OCI-LY7 (cell line): Measurements from ENCODE around the gene BMP5.

ENCODE experiments used
- CTCF ChIP-seq: fragments of 200-600 bp; sonication (generic); conservative IDR thresholded peaks from 2 replicates; pipeline ENCODE4 v1.5.1; 2014; ENCODE audit warnings: mild to moderate bottlenecking, antibody characterized with exemption, low read length, moderate library complexity, mixed read lengths
- EZH2phosphoT487 ChIP-seq: fragments of 200-600 bp; sonication (generic); IDR thresholded peaks from 2 replicates; pipeline ENCODE4 v1.6.1; 2018; ENCODE audit warnings: low read depth, borderline replicate concordance, mild to moderate bottlenecking, mixed run types, antibody characterized with exemption, low read length, moderate library complexity, mixed read lengths

- TF ChIP-seq CTCF, result no peak
- TF ChIP-seq EZH2phosphoT487, result no peak
Observed at GRCh38 chr6:55895972-55896730, 20.8 kb upstream of the BMP5 start.
